Left lung (tissue), 10 donors: ENCODE data around the gene IFT122. TPM values are rescaled to one million over a fixed set of nuclear protein-coding genes. Genes with fewer than 3 reads are reported as not detected.

Experiments
- ATAC-seq: fragments of 200-7000 bp; cut with Tn5 transposase; one replicate; pipeline ENCODE4 v1.9.1; 2020; ENCODE audit warnings: moderate library complexity
- DNase-seq, 4 donors: peaks; one replicate each; pipeline ENCODE4 v3.0.0-alpha.2; 2013 to 2020
- H3K27ac ChIP-seq, 2 donors: fragments of 200-600 bp; sonication (generic) in 1 of 2; one replicate each; pipeline versions ENCODE4 v1.5.0 to v1.8.0; 2020 to 2021
- H3K27me3 ChIP-seq, 2 donors: fragments of 200-600 bp; sonication (generic) in 1 of 2; one replicate each; pipeline versions ENCODE4 v1.5.0 to v1.8.0; 2020 to 2021
- H3K36me3 ChIP-seq, 2 donors: fragments of 200-600 bp; sonication (generic) in 1 of 2; one replicate each; pipeline versions ENCODE4 v1.5.0 to v1.8.0; 2020 to 2021
- H3K4me1 ChIP-seq, 2 donors: fragments of 200-600 bp; one replicate each; pipeline ENCODE4 v1.8.0; 2021
- H3K4me3 ChIP-seq, 2 donors: fragments of 200-600 bp; sonication (generic) in 1 of 2; one replicate each; pipeline versions ENCODE4 v1.5.0 to v1.8.0; 2020 to 2021; ENCODE audit warnings: mild to moderate bottlenecking in 1 of 2
- H3K9me3 ChIP-seq, 2 donors: fragments of 200-600 bp; sonication (generic) in 1 of 2; one replicate each; pipeline versions ENCODE4 v1.5.0 to v1.8.0; 2020 to 2021
- CTCF ChIP-seq, 2 donors: fragments of 200-600 bp; sonication (generic) in 1 of 2; IDR thresholded peaks; one replicate each; pipeline versions ENCODE4 v1.5.0 to v1.8.0; 2021; ENCODE audit warnings: antibody characterized with exemption in 2 of 2
- intact Hi-C, 2 donors: fragments of 100-400 bp; cut with DNase I; formaldehyde crosslinking; loops; one replicate each; pipeline versions ENCODE4 v1.11.2 to v1.14.2; 2022
- polyA plus RNA-seq, 6 donors: library from polyadenylated mRNA; unstranded; fragments of 120-200 nt; gene quantifications; one replicate each; pipeline ENCODE4 v1.2.1, GENCODE V29; 2013; ENCODE audit not compliant: insufficient read length in 6 of 6
- total RNA-seq, 2 donors: library from RNA; stranded (reverse); fragmentation: NEBNext Ultra II Directional; extraction: Animal tissue kit (Norgen Biotek cat#: 25700); gene quantifications; one replicate each; pipeline ENCODE4 v1.2.1, GENCODE V29; 2021
- donor health status: DM: no; HTN: yes; CAD: no.
- donor health status: DM: no; HTN: no; CAD: no.

Gene IFT122
- total and polyA plus RNA-seq, 8 donors: 21.2 to 79.7 (median 71.3) TPM

- no peaks in the 10 kb centered on the region for H3K9me3 ChIP-seq
- peak in 1 of 4 donors; percentile 70 for DNase-seq
- peaks cover 0 to 55% of the 10 kb centered on the region in 2 donors for H3K36me3 ChIP-seq
- no peaks in the 10 kb centered on the region for H3K27me3 ChIP-seq
- H3K4me3 ChIP-seq: no peak overlapping the region
- peaks cover 10 to 57% of the 10 kb centered on the region in 2 donors for H3K4me1 ChIP-seq
- intact Hi-C loops: no loop called here
- no peak for TF ChIP-seq CTCF (IDR thresholded peaks at IDR 0.05)
- H3K27ac ChIP-seq: no peak overlapping the region
- ATAC-seq: no peak
Measured at GRCh38 chr3:129555153-129555550, 115.1 kb downstream of the IFT122 start.

- no peak overlapping the region for H3K4me3 ChIP-seq
- peak in 1 of 4 donors; percentile 60 for DNase-seq
- H3K36me3 ChIP-seq: peaks cover 0 to 59% of the 10 kb centered on the region in 2 donors
- no peak for TF ChIP-seq CTCF (IDR thresholded peaks at IDR 0.05)
- no peaks in the 10 kb centered on the region for H3K9me3 ChIP-seq
- no peaks in the 10 kb centered on the region for H3K27me3 ChIP-seq
- no peak for ATAC-seq
- peaks cover 16 to 64% of the 10 kb centered on the region in 2 donors for H3K4me1 ChIP-seq
- H3K27ac ChIP-seq: no peak overlapping the region
- intact Hi-C loops: no loop called here
Measured at GRCh38 chr3:129555616-129556357, 115.8 kb downstream of the IFT122 start.

GRCh38 chr3:129556358-129556695 is 116.3 kb downstream of the IFT122 start:
- H3K4me3 ChIP-seq: no peak overlapping the region
- no peaks in the 10 kb centered on the region for H3K9me3 ChIP-seq
- intact Hi-C loops: no loop called here
- DNase-seq (peak in 1 of 4 donors; percentile 65), ATAC-seq (no peak)
- no peak for TF ChIP-seq CTCF (IDR thresholded peaks at IDR 0.05)
- no peak overlapping the region for H3K27ac ChIP-seq
- H3K27me3 ChIP-seq: no peaks in the 10 kb centered on the region
- H3K4me1 ChIP-seq: peaks cover 21 to 69% of the 10 kb centered on the region in 2 donors
- peaks cover 0 to 64% of the 10 kb centered on the region in 2 donors for H3K36me3 ChIP-seq

- Histone ChIP-seq H3K36me3 (peaks cover 0 to 71% of the 10 kb centered on the region in 2 donors), H3K27me3 (no peaks in the 10 kb centered on the region), H3K4me1 (peaks cover 24 to 76% of the 10 kb centered on the region in 2 donors), H3K9me3 (no peaks in the 10 kb centered on the region), H3K4me3 (no peak overlapping the region), H3K27ac (no peak overlapping the region)
- intact Hi-C loops: no loop called here
- DNase-seq: peak in 1 of 4 donors; percentile 67
- no peak for TF ChIP-seq CTCF (IDR thresholded peaks at IDR 0.05)
- ATAC-seq: no peak
Measured at GRCh38 chr3:129556890-129557547, 117.0 kb downstream of the IFT122 start.

GRCh38 chr3:129557548-129557894 is 117.5 kb downstream of the IFT122 start:
- H3K36me3 ChIP-seq: peaks cover 0 to 76% of the 10 kb centered on the region in 2 donors
- DNase-seq: peak in 1 of 4 donors; percentile 62
- H3K27me3 ChIP-seq: no peaks in the 10 kb centered on the region
- no peak for TF ChIP-seq CTCF (IDR thresholded peaks at IDR 0.05)
- peaks cover 24 to 79% of the 10 kb centered on the region in 2 donors for H3K4me1 ChIP-seq
- no peak for ATAC-seq
- no peaks in the 10 kb centered on the region for H3K9me3 ChIP-seq
- peak overlapping the region in 1 of 2 donors; percentile 19 for H3K27ac ChIP-seq
- H3K4me3 ChIP-seq: no peak overlapping the region
- intact Hi-C loops: no loop called here
